ENCODE measurements around the gene ULK4.

GRCh38 chr3:41526995-41527573 is 434.8 kb downstream of the ULK4 start:
- no peak for TF ChIP-seq BHLHE40 (IDR thresholded peaks at IDR 0.05; ENCODE audit: borderline replicate concordance)
- TF ChIP-seq SUZ12 (IDR thresholded peaks at IDR 0.05): no peak
- no peak for TF ChIP-seq FOXM1 (IDR thresholded peaks at IDR 0.05; ENCODE audit: borderline replicate concordance)
- no peak for TF ChIP-seq TARDBP (IDR thresholded peaks at IDR 0.05)
- TF ChIP-seq ZNF384 (IDR thresholded peaks at IDR 0.05): no peak
- TF ChIP-seq ELF4 (IDR thresholded peaks at IDR 0.05): no peak
- TF ChIP-seq SP1 (IDR thresholded peaks at IDR 0.05): no peak
- no peak for TF ChIP-seq HDGF (IDR thresholded peaks at IDR 0.05; ENCODE audit: borderline replicate concordance)
- TF ChIP-seq, protein P1, sequence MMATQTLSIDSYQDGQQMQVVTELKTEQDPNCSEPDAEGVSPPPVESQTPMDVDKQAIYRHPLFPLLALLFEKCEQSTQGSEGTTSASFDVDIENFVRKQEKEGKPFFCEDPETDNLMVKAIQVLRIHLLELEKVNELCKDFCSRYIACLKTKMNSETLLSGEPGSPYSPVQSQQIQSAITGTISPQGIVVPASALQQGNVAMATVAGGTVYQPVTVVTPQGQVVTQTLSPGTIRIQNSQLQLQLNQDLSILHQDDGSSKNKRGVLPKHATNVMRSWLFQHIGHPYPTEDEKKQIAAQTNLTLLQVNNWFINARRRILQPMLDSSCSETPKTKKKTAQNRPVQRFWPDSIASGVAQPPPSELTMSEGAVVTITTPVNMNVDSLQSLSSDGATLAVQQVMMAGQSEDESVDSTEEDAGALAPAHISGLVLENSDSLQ (IDR thresholded peaks at IDR 0.05): no peak
- TF ChIP-seq FOXA1 (IDR thresholded peaks at IDR 0.05): no peak
- no peak for TF ChIP-seq L3MBTL2 (conservative IDR thresholded peaks at IDR 0.05)
- TF ChIP-seq ARNT (IDR thresholded peaks at IDR 0.05): no peak
- no peak for TF ChIP-seq CTBP1 (IDR thresholded peaks at IDR 0.05; ENCODE audit: borderline replicate concordance)
